ENCODE results near the gene TEX38.
"Not testable (repeated sequence)": the region's sequence is repeated elsewhere in the genome, so short reads cannot be mapped to it uniquely, and the experiment has no call there.

The TEX38 gene

DNA sequence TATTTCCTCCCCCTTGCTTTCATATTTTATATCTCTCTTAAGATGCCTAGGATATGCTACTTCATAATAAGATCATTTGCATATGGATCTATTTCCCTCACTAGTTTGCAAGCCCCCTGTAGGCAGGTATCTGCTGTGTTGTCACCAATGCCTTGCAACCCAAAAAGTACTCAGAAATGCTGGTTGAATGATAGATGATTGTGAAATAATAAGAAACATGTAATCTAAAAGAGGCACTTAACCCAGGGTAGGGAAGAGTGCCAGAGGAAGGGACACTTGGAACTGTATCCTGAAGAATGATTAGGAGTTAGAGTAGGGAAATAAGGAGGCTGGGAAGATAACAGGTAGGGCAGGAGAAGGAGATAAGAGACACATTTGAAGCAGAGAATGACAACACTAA is 15.8 kb upstream of the TEX38 start:
- Histone ChIP-seq H3K4me3 (ENCODE audit: extremely low read depth, insufficient read depth, low read length, poor library complexity, severe bottlenecking) (no peak overlapping the region), H3K9me3 (ENCODE audit: control insufficient read depth, low read length) (no peaks in the 10 kb centered on the region), H3K36me3 (ENCODE audit: control insufficient read depth, insufficient read depth, low read length) (peaks cover 39% of the 10 kb centered on the region), H3K4me1 (ENCODE audit: control insufficient read depth, insufficient read depth, low read length, poor library complexity, severe bottlenecking) (no peaks in the 10 kb centered on the region), H3K27ac (ENCODE audit: low read depth, low read length, severe bottlenecking) (no peak overlapping the region)

DNA sequence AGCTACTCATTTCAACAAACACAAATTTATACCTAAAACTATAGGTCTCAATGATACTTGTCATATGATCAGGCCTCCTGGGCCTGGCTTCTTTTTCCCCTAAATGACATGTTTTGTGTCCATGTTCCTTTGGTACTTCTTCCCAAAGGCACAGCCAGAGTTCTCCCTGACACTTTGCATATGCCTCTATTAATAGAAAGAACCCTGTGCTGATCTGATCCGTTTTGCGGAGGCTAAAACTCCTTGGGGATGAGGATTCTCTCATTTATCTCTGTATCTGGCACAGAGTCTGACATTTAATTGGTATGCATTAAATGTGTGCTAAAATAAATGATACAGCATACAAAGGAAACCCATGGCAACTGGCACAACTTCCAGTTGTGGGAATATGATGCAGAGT is 15.0 kb upstream of the TEX38 start:
- no peaks in the 10 kb centered on the region for H3K4me1 ChIP-seq (ENCODE audit: control insufficient read depth, insufficient read depth, low read length, poor library complexity, severe bottlenecking)
- H3K9me3 ChIP-seq (ENCODE audit: control insufficient read depth, low read length), result no peaks in the 10 kb centered on the region
- peaks cover 39% of the 10 kb centered on the region for H3K36me3 ChIP-seq (ENCODE audit: control insufficient read depth, insufficient read depth, low read length)
- H3K4me3 ChIP-seq (ENCODE audit: extremely low read depth, insufficient read depth, low read length, poor library complexity, severe bottlenecking), result no peak overlapping the region
- no peak overlapping the region for H3K27ac ChIP-seq (ENCODE audit: low read depth, low read length, severe bottlenecking)
- WGBS, 2 experiments (ENCODE audit: insufficient coverage in 2 of 2), result 100% methylated on average over 2 of the region's 2 CpGs

DNA sequence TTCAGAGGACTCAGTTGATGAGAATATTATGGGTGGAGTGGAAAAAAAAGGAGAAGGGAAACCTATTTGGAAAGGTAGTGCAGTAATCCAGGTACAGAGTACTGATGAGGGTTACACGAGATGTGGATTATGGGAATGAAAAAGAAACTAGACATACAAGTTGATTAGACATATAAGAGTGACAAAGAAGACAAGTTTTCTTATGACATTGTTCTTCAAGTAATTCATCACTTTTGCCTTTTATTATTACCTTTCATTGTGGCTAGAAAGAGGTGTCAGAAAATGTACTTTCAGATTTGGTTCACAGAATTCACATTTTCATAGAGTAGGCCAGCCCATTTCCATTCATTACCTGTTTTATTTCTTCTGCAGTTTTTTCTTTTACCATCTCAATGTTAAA is 13.9 kb upstream of the TEX38 start:
- Histone ChIP-seq H3K27ac (ENCODE audit: low read depth, low read length, severe bottlenecking) (no peak overlapping the region), H3K9me3 (ENCODE audit: control insufficient read depth, low read length) (no peaks in the 10 kb centered on the region), H3K36me3 (ENCODE audit: control insufficient read depth, insufficient read depth, low read length) (peaks cover 30% of the 10 kb centered on the region), H3K4me1 (ENCODE audit: control insufficient read depth, insufficient read depth, low read length, poor library complexity, severe bottlenecking) (no peaks in the 10 kb centered on the region), H3K4me3 (ENCODE audit: extremely low read depth, insufficient read depth, low read length, poor library complexity, severe bottlenecking) (no peak overlapping the region)
- 100% methylated on average over 1 of the region's 1 CpG for WGBS, 2 experiments (ENCODE audit: insufficient coverage in 2 of 2)

DNA sequence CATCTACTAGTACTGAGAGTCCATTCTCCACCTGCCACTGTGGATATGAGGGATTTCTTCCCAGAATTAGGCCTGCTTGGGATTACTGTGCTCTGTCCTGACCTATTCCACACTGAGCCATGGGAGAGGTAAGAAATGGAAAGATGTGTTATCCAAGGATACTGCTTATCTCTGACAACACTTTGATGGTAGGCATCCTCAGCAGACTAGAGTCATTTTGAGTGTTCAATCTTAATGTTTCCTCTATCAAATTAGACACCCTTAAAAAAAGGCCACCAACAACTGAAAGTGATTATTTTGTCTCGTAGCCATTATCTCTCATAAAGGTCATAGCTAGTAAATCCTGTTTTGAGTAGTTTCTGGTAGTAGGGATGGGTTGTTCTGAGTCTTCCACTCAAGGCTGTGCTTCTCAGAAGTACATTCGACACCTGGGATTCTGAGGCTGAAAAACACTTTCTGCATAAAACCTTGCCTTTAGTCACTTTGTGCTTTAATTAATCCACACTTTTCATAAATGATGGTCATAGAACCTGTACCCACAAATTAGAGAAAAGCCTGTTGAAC is 12.3 kb upstream of the TEX38 start:
- Histone ChIP-seq H3K4me3 (ENCODE audit: extremely low read depth, insufficient read depth, low read length, poor library complexity, severe bottlenecking) (no peak overlapping the region), H3K9me3 (ENCODE audit: control insufficient read depth, low read length) (no peaks in the 10 kb centered on the region), H3K4me1 (ENCODE audit: control insufficient read depth, insufficient read depth, low read length, poor library complexity, severe bottlenecking) (no peaks in the 10 kb centered on the region), H3K27ac (ENCODE audit: low read depth, low read length, severe bottlenecking) (no peak overlapping the region), H3K36me3 (ENCODE audit: control insufficient read depth, insufficient read depth, low read length) (peaks cover 35% of the 10 kb centered on the region)
- no CpG with 5 or more reads among the region's 2 CpGs for WGBS, 2 experiments (ENCODE audit: insufficient coverage in 2 of 2)

DNA sequence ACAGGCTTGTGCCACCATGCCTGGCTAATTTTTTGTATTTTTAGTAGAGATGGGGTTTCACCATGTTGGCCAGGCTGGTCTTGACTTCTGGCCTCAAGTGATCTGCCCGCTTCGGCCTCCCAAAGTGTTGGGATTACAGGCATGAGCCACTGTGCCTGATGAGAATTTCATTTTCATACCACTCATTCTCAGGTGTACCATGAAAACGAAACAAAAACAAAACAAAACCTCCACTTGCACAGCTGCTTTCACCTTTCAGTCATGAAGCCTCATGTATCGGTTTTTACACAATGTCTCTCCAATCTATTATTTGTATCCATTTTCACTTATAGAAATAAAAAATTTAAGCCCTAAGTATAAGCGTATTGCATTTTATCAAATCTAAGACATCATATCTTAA is 11.5 kb upstream of the TEX38 start:
- WGBS, 2 experiments (ENCODE audit: insufficient coverage in 2 of 2), result 100% methylated on average over 2 to 4 of the region's 5 CpGs

DNA sequence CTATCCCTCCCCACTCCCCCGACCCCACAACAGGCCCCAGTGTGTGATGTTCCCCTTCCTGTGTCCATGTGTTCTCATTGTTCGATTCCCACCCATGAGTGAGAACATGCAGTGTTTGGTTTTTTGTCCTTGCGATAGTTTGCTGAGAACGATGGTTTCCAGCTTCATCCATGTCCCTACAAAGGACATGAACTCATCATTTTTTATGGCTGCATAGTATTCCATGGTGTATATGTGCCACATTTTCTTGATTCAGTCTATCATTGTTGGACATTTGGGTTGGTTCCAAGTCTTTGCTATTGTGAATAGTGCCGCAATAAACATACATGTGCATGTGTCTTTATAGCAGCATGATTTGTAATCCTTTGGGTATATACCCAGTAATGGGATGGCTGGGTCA is 8.7 kb upstream of the TEX38 start:
- not testable (repeated sequence) for H3K4me3 ChIP-seq (ENCODE audit: extremely low read depth, insufficient read depth, low read length, poor library complexity, severe bottlenecking); H3K27ac ChIP-seq (ENCODE audit: low read depth, low read length, severe bottlenecking); H3K9me3 ChIP-seq (ENCODE audit: control insufficient read depth, low read length)
- WGBS, 2 experiments (ENCODE audit: insufficient coverage in 2 of 2), result no CpG with 5 or more reads among the region's 5 CpGs
- Histone ChIP-seq H3K36me3 (ENCODE audit: control insufficient read depth, insufficient read depth, low read length) (peaks cover 17% of the 10 kb centered on the region), H3K4me1 (ENCODE audit: control insufficient read depth, insufficient read depth, low read length, poor library complexity, severe bottlenecking) (peaks cover 10% of the 10 kb centered on the region)

More for the DNA sequence above, 11.5 kb upstream of the TEX38 start:
- not testable (repeated sequence) for H3K4me3 ChIP-seq (ENCODE audit: extremely low read depth, insufficient read depth, low read length, poor library complexity, severe bottlenecking); H3K4me1 ChIP-seq (ENCODE audit: control insufficient read depth, insufficient read depth, low read length, poor library complexity, severe bottlenecking); H3K27ac ChIP-seq (ENCODE audit: low read depth, low read length, severe bottlenecking); H3K9me3 ChIP-seq (ENCODE audit: control insufficient read depth, low read length)
- H3K36me3 ChIP-seq (ENCODE audit: control insufficient read depth, insufficient read depth, low read length), result peaks cover 36% of the 10 kb centered on the region

DNA sequence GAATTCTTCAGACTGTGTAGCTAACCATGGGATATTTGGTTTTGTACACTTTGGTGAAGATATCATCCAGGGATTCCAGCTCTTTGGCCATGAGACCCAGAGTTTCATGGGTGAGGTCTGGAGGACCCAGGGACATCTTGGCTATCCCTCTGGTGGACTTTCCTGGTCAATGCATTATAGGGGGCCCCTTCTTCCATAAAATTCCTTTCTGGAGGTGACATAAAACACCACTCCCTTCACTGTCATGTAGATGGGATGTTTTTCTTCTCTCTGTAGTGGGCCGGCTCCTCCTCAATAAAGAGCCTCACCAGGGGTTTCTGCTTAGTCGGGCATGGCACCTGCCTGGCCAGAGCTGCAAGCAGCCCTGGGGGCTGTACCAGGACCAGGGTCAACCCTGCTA is 5.7 kb upstream of the TEX38 start:
- no peak overlapping the region for H3K4me3 ChIP-seq (ENCODE audit: extremely low read depth, insufficient read depth, low read length, poor library complexity, severe bottlenecking)
- H3K36me3 ChIP-seq (ENCODE audit: control insufficient read depth, insufficient read depth, low read length), result peaks cover 17% of the 10 kb centered on the region
- no peaks in the 10 kb centered on the region for H3K9me3 ChIP-seq (ENCODE audit: control insufficient read depth, low read length)
- peaks cover 10% of the 10 kb centered on the region for H3K4me1 ChIP-seq (ENCODE audit: control insufficient read depth, insufficient read depth, low read length, poor library complexity, severe bottlenecking)
- no peak overlapping the region for H3K27ac ChIP-seq (ENCODE audit: low read depth, low read length, severe bottlenecking)
- WGBS, 2 experiments (ENCODE audit: insufficient coverage in 2 of 2), result 17 to 29% methylated on average over 1 of the region's 2 CpGs

DNA sequence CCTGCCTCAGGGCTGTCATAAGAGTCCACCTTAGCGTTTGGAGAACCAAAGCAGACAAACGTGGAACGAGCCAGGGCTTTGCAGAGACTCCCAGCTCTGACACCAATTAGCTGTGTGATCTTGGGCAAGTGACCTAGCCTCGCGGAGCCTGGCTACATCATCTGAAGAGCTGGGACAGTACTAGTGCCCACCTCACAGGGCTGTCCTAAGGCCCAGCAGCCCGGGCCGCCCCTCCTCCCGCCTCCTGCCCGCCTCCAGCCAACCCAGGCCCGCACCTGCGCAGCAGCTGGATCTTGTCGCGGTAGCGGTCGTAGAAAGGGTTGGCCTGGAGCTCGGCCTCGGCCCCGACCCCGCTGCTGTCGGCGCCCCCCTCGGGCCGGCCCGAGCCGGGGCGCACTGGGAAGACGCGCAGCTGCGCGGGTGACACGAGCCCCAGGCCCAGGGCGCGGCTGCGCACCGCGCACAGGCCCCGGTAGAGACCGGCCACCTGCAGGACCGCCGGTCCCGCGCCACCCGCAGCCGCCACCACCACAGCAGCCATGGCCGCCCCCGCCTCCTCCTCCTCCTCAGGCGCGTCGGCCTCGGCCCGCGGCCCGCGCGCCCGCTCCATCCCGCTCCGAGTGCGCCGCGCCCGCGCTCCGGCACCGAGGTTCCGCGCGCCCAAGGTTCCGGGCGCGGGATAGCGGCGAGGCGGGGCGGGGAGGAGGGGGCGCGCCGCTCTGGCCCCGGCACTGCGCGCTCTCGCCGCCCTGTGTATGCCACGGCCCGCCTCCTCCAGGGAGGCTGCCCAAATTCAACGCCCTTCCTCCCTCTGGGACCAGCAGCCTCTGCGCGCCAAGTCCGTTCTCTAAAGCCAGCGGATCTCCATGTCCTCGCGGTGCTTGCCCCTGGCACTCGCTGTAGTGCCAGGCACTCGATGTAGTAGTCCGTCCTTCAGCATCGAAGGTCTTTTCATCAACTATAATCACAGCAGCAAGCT is 3.6 kb upstream of the TEX38 start, which contains the start of gene ATPAF1:
TSS of gene ATPAF1 (minus strand) at position 583 of the 979 bp plus-strand sequence. CDS start at position 541, 42 bp downstream.
- Histone ChIP-seq H3K9me3 (ENCODE audit: control insufficient read depth, low read length) (no peaks in the 10 kb centered on the region), H3K4me3 (ENCODE audit: extremely low read depth, insufficient read depth, low read length, poor library complexity, severe bottlenecking) (peak within 1 kb of the TSS; percentile 71), H3K36me3 (ENCODE audit: control insufficient read depth, insufficient read depth, low read length) (peaks cover 17% of the 10 kb centered on the region), H3K27ac (ENCODE audit: low read depth, low read length, severe bottlenecking) (peak within 1 kb of the TSS; percentile 41), H3K4me1 (ENCODE audit: control insufficient read depth, insufficient read depth, low read length, poor library complexity, severe bottlenecking) (peaks cover 10% of the 10 kb centered on the region)
- 4 to 5% methylated on average over 69 to 78 of the region's 96 CpGs for WGBS, 2 experiments (ENCODE audit: insufficient coverage in 2 of 2)

DNA sequence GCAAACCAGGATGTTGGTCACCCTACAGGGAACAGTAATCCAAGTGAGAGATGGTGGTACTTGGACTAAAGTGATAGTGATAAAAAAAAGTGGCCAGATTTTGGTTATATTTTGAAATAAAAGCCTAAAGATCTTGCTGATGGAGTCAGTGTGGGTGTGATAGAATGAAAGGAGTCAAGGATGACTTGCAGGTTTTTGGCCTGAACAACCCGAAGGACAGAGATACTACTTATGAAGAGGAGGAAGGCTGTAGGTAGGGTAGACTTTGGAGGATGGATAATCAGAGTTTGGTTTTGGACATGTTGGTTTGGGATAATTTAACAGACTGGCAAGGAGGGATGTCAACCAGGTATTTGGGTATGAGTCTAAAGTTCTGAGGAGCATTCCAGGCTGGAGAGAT is 1.5 kb upstream of the TEX38 start:
- Histone ChIP-seq H3K36me3 (ENCODE audit: control insufficient read depth, insufficient read depth, low read length) (peaks cover 10% of the 10 kb centered on the region), H3K4me1 (ENCODE audit: control insufficient read depth, insufficient read depth, low read length, poor library complexity, severe bottlenecking) (peaks cover 10% of the 10 kb centered on the region), H3K9me3 (ENCODE audit: control insufficient read depth, low read length) (no peaks in the 10 kb centered on the region), H3K27ac (ENCODE audit: low read depth, low read length, severe bottlenecking) (no peak overlapping the region), H3K4me3 (ENCODE audit: extremely low read depth, insufficient read depth, low read length, poor library complexity, severe bottlenecking) (no peak overlapping the region)
- WGBS, 2 experiments (ENCODE audit: insufficient coverage in 2 of 2), result 100% methylated on average over 1 of the region's 1 CpG

DNA sequence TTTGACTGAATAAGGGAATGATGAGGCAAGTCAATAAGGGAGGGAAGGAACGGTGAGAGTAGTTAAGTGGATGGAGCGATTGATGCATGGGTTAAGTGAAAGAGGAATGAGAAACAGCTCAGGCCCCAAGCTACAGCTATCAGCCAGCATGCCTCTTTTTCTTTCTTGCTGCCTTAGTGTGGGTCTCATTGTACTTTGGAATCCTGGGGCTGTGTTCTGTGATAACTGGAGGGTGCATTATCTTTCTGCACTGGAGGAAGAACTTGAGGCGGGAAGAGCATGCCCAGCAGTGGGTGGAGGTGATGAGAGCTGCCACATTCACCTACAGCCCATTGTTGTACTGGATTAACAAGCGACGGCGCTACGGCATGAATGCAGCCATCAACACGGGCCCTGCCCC is 1.0 kb downstream of the TEX38 start:
- H3K27ac ChIP-seq (ENCODE audit: low read depth, low read length, severe bottlenecking), result no peak overlapping the region
- peaks cover 25% of the 10 kb centered on the region for H3K36me3 ChIP-seq (ENCODE audit: control insufficient read depth, insufficient read depth, low read length)
- no peak overlapping the region for H3K4me3 ChIP-seq (ENCODE audit: extremely low read depth, insufficient read depth, low read length, poor library complexity, severe bottlenecking)
- no peaks in the 10 kb centered on the region for H3K9me3 ChIP-seq (ENCODE audit: control insufficient read depth, low read length)
- H3K4me1 ChIP-seq (ENCODE audit: control insufficient read depth, insufficient read depth, low read length, poor library complexity, severe bottlenecking), result no peaks in the 10 kb centered on the region
- WGBS, 2 experiments (ENCODE audit: insufficient coverage in 2 of 2), result 74 to 98% methylated on average over 6 to 7 of the region's 8 CpGs

DNA sequence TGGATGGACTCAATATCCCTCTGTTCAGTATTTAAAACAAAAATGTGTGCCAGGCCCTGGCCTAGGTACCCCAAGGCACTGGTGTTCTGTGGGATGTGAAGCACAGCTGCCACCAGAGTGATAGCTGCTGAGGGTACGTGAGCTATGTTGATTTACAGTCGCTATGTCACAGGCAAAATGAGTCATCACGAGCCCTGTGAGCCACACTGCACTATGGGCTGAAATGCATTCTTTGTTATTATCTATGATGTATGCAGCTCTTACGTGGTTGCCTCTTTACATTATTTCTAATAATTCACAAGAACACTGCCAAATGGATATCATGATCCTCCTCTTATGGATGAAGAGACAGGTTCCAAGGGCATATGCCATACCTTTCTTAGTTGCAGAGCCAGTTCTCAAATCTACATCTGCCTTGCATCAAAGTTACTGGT is 2.1 kb downstream of the TEX38 start:
- H3K36me3 ChIP-seq (ENCODE audit: control insufficient read depth, insufficient read depth, low read length), result peaks cover 33% of the 10 kb centered on the region
- H3K27ac ChIP-seq (ENCODE audit: low read depth, low read length, severe bottlenecking), result no peak overlapping the region
- H3K4me1 ChIP-seq (ENCODE audit: control insufficient read depth, insufficient read depth, low read length, poor library complexity, severe bottlenecking), result no peaks in the 10 kb centered on the region
- WGBS, 2 experiments (ENCODE audit: insufficient coverage in 2 of 2), result 83 to 85% methylated on average over 1 to 2 of the region's 4 CpGs
- no peak overlapping the region for H3K4me3 ChIP-seq (ENCODE audit: extremely low read depth, insufficient read depth, low read length, poor library complexity, severe bottlenecking)
- no peaks in the 10 kb centered on the region for H3K9me3 ChIP-seq (ENCODE audit: control insufficient read depth, low read length)

Data from mesodermal cell (in vitro differentiated cells).